HG03139 (cell line): Measurements from ENCODE around the gene ZFR.

Experiments used
- ATAC-seq: cut with Tn5 transposase; IDR thresholded peaks from one replicate; pipeline ENCODE4 v1.9.1; 2021; ENCODE audit not compliant: unreplicated experiment

ZFR gene

GRCh38 chr5:32444431-32445286, at the start of gene ZFR:
Gene ZFR (minus strand): TSS chr5:32444740. CDS start chr5:32444658, 82 bp downstream.
- peak; percentile 76 for ATAC-seq

- no peak for ATAC-seq
These were observed 46.5 kb upstream of the ZFR start for GRCh38 chr5:32490972-32491557.

GRCh38 chr5:32489791-32490562, 45.4 kb upstream of the ZFR start:
- no peak for ATAC-seq

- ATAC-seq, result no peak
These were observed 42.9 kb upstream of the ZFR start for GRCh38 chr5:32487424-32487823.

- no peak for ATAC-seq
These were observed 42.5 kb upstream of the ZFR start for GRCh38 chr5:32487008-32487407.

- no peak for ATAC-seq
These were observed 37.7 kb upstream of the ZFR start for GRCh38 chr5:32482193-32482592.

- ATAC-seq, result no peak
These were observed 34.6 kb upstream of the ZFR start for GRCh38 chr5:32479096-32479495.

- ATAC-seq, result no peak
These were observed 32.4 kb upstream of the ZFR start for GRCh38 chr5:32476891-32477290.

- no peak for ATAC-seq
These were observed 31.0 kb upstream of the ZFR start for GRCh38 chr5:32475334-32476097.

- ATAC-seq, result no peak
These were observed 29.8 kb upstream of the ZFR start for GRCh38 chr5:32474209-32474854.

- ATAC-seq, result no peak
These were observed 28.5 kb upstream of the ZFR start for GRCh38 chr5:32473072-32473471.

GRCh38 chr5:32471784-32472183, 27.2 kb upstream of the ZFR start:
- ATAC-seq, result no peak

- no peak for ATAC-seq
These were observed 20.5 kb upstream of the ZFR start for GRCh38 chr5:32465076-32465475.

- no peak for ATAC-seq
These were observed 18.1 kb upstream of the ZFR start for GRCh38 chr5:32462618-32463017.

- no peak for ATAC-seq
These were observed 17.0 kb upstream of the ZFR start for GRCh38 chr5:32461441-32462120.

GRCh38 chr5:32460702-32461101, 16.2 kb upstream of the ZFR start:
- no peak for ATAC-seq

GRCh38 chr5:32458880-32459495, 14.4 kb upstream of the ZFR start:
- no peak for ATAC-seq

GRCh38 chr5:32455311-32455710, 10.8 kb upstream of the ZFR start:
- ATAC-seq, result no peak

GRCh38 chr5:32454821-32455220, 10.3 kb upstream of the ZFR start:
- ATAC-seq, result no peak

GRCh38 chr5:32453916-32454315, 9.4 kb upstream of the ZFR start:
- no peak for ATAC-seq
